ENCODE data around the gene L3MBTL2.

L3MBTL2 gene

GRCh38 chr22:41239443-41240128 is 34.5 kb downstream of the L3MBTL2 start:
- no peak for TF ChIP-seq CTCF (IDR thresholded peaks at IDR 0.05; ENCODE audit: control extremely low read depth, extremely low read depth, low read depth, missing control alignments)
- ChIA-PET CTCF (interaction anchor here (2.9 to 5.2 kb wide), 2 partner anchors 67 to 317 kb away, joined by 10 to 96 read pairs; no protein-coding TSS in a partner anchor), POLR2A (no interaction called here)
- DNase-seq (ENCODE audit: extremely low spot score): no peak

DNA sequence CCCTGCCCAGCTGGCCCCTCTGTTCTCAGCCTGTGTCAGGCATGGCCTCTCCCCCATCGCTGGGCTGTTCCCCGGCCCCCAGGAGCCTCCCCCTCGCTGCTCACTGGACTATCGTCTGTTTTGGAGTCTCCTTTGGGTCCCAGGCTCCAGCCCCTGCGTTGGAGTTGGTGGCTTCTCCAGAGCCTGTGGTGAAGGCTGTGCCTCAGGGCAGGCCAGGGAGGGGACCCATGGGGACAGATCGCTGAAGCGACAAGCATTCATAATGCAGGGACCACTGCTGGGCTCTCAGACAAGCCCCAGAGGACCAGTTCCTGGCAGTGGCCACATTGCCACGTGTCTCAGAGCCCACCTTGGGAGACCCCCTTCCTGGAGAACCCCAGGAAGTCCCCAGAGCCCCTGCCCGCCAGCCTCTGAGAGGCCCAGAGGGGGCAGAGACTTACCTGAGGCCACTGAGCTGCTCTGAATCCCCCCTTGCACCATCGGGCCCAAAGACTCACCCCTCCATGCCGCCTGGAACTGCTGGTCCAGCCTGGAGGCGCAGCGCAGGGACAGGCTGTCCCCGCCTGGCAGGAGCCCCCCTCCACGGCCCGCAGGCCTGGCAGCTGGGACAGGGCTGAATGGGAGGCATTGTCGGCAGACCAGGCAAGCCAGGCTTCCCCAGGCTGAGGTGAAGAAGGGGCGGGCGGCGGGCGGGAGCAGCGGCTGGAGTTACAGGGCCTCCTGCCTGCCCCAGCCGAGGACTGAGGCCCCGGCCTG is 35.4 kb downstream of the L3MBTL2 start, which contains the start of gene CHADL:
Gene CHADL, minus strand, starts transcription at position 555 of the 756 bp plus-strand sequence. Its CDS starts 50 bp downstream, at position 505.
- TF ChIP-seq CTCF (IDR thresholded peaks at IDR 0.05; ENCODE audit: control extremely low read depth, extremely low read depth, low read depth, missing control alignments): no peak
- CTCF ChIA-PET: no interaction called here
- POLR2A ChIA-PET: no interaction called here
- no peak for DNase-seq (ENCODE audit: extremely low spot score)

DNA sequence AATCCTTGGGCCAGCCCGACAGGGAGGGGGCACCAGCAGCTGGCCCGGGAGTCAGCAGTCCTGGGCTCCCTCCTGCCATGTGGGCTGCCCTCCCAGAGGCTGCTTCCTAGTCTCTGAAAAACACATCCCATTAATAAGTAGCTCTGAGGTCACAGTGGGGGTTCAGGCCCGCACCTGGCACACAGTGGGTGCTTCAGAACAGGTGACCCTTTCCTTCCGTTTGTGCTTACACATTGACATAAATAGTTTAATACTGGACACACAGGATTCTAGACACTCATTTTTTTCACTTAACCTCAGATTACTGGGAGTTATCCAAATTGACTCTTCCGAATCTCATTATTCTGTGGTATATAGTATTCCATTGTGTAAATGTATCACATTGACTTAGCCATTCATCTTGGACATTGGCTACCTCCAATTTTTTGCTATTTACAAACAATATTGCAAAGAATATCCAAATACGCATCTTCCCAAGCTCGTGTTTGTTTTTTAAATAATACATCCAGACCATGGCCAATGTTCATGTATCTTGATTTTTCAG is 36.1 kb downstream of the L3MBTL2 start:
- ChIA-PET POLR2A (no interaction called here), CTCF (no interaction called here)
- no peak for DNase-seq (ENCODE audit: extremely low spot score)
- no peak for TF ChIP-seq CTCF (IDR thresholded peaks at IDR 0.05; ENCODE audit: control extremely low read depth, extremely low read depth, low read depth, missing control alignments)

- POLR2A ChIA-PET: no interaction called here
- DNase-seq (ENCODE audit: extremely low spot score): no peak
- no peak for TF ChIP-seq CTCF (IDR thresholded peaks at IDR 0.05; ENCODE audit: control extremely low read depth, extremely low read depth, low read depth, missing control alignments)
- CTCF ChIA-PET: interaction anchor here (0.7 kb wide), 1 partner anchor 12 kb away, joined by 3 read pairs; no protein-coding TSS in a partner anchor
Measured at GRCh38 chr22:41242396-41243117, 37.4 kb downstream of the L3MBTL2 start.

- CTCF ChIA-PET: interaction anchor here (1.0 to 1.3 kb wide), 2 partner anchors 321 to 322 kb away, joined by 3 to 5 read pairs; no protein-coding TSS in a partner anchor
- no peak for TF ChIP-seq CTCF (IDR thresholded peaks at IDR 0.05; ENCODE audit: control extremely low read depth, extremely low read depth, low read depth, missing control alignments)
- POLR2A ChIA-PET: interaction anchor here (0.7 kb wide), 1 partner anchor 716 kb away, joined by 10 read pairs; no protein-coding TSS in a partner anchor
- no peak for DNase-seq (ENCODE audit: extremely low spot score)
Measured at GRCh38 chr22:41243361-41243760, 38.2 kb downstream of the L3MBTL2 start.
